Vagina (tissue), 2 donors: ENCODE measurements around the gene NHSL2. TPM values are rescaled to one million over a fixed set of nuclear protein-coding genes. Genes with fewer than 3 reads are reported as not detected.

Source experiments
- DNase-seq, 2 donors: peaks; one replicate each; pipeline ENCODE4 v3.0.0-alpha.2; 2017; ENCODE audit errors: extremely low spot score in 2 of 2
- H3K27ac ChIP-seq: fragments of 200-600 bp; sonication (generic); one replicate; pipeline ENCODE4 v1.5.1; 2019
- H3K27me3 ChIP-seq: fragments of 200-600 bp; sonication (generic); one replicate; pipeline ENCODE4 v1.5.1; 2019
- H3K36me3 ChIP-seq, 2 donors: fragments of 200-600 bp; sonication (generic); one replicate each; pipeline ENCODE4 v1.5.1; 2017 to 2019
- H3K4me1 ChIP-seq: fragments of 200-600 bp; sonication (generic); one replicate; pipeline ENCODE4 v1.5.1; 2019
- H3K4me3 ChIP-seq, 2 donors: fragments of 200-600 bp; sonication (generic); 1 replicate in 1 of 2; 2 replicates in 1 of 2; pipeline ENCODE4 v1.5.1; 2016 to 2019
- H3K9me3 ChIP-seq: fragments of 200-600 bp; sonication (generic); one replicate; pipeline ENCODE4 v1.5.1; 2019
- CTCF ChIP-seq, 3 experiments: fragments of 450-650 bp in 2 of 3; fragments of 200-600 bp in 1 of 3; sonication (generic) in 1 of 3; IDR thresholded peaks; one replicate each; pipeline ENCODE4 v1.5.1; 2017 to 2019; ENCODE audit warnings: antibody characterized with exemption in 3 of 3, mild to moderate bottlenecking in 2 of 3, moderate library complexity in 2 of 3
- POLR2A ChIP-seq, 2 donors: fragments of 450-650 bp; IDR thresholded peaks; one replicate each; pipeline ENCODE4 v1.6.1; 2017; ENCODE audit warnings: antibody characterized with exemption in 2 of 2, mild to moderate bottlenecking in 2 of 2, moderate library complexity in 2 of 2
- POLR2AphosphoS5 ChIP-seq, 2 donors: sonication (generic); formaldehyde crosslinking; IDR thresholded peaks; one replicate each; pipeline ENCODE4 v1.9.0; 2017; ENCODE audit warnings: antibody characterized with exemption in 2 of 2, mild to moderate bottlenecking in 2 of 2, low read depth in 1 of 2; ENCODE audit not compliant: insufficient read depth in 1 of 2
- intact Hi-C: fragments of 100-400 bp; cut with DNase I; formaldehyde crosslinking; loops from one replicate; pipeline ENCODE4 v1.15.1; 2023
- total RNA-seq: library from RNA; depleted of rRNA; stranded (reverse); fragments of >200 nt; gene quantifications from one replicate; pipeline ENCODE4 v1.2.3, GENCODE V29; 2016

NHSL2 gene
- total RNA-seq, 1 donor from 2014 or later: 12.3 TPM

GRCh38 chrX:72130762-72131250 is 220.2 kb downstream of the NHSL2 start:
- H3K27ac ChIP-seq: peak overlapping the region; percentile 57

GRCh38 chrX:72131317-72132294 is 221.0 kb downstream of the NHSL2 start, which contains the start of gene RTL5:
TSS of gene RTL5 (minus strand) at chrX:72131915.
- Histone ChIP-seq H3K4me3 (peak within 1 kb of the TSS; percentile 49 to 50), H3K4me1 (no peaks in the 10 kb centered on the region), H3K9me3 (no peaks in the 10 kb centered on the region), H3K27me3 (no peaks in the 10 kb centered on the region), H3K36me3 (no peaks in the 10 kb centered on the region), H3K27ac (peak within 1 kb of the TSS; percentile 57)
- intact Hi-C loops: no loop called here
- TF ChIP-seq CTCF (IDR thresholded peaks at IDR 0.05): no peak
- TF ChIP-seq POLR2A (IDR thresholded peaks at IDR 0.05): no peak
- TF ChIP-seq POLR2AphosphoS5 (IDR thresholded peaks at IDR 0.05; ENCODE audit: insufficient read depth in 1 of 2, low read depth in 1 of 2): peak in 1 of 2 donors; percentile 72
- DNase-seq: peak in 1 of 2 donors; percentile 95

More at GRCh38 chrX:72130762-72131250, 220.2 kb downstream of the NHSL2 start:
- Histone ChIP-seq H3K27me3 (no peaks in the 10 kb centered on the region), H3K36me3 (no peaks in the 10 kb centered on the region), H3K4me3 (peak overlapping the region; percentile 49 to 50), H3K9me3 (no peaks in the 10 kb centered on the region), H3K4me1 (peaks cover 6% of the 10 kb centered on the region)
- intact Hi-C loops: no loop called here
- TF ChIP-seq POLR2A (IDR thresholded peaks at IDR 0.05) (no peak), CTCF (IDR thresholded peaks at IDR 0.05) (no peak), POLR2AphosphoS5 (IDR thresholded peaks at IDR 0.05; ENCODE audit: insufficient read depth in 1 of 2, low read depth in 1 of 2) (no peak)
- peak in 1 of 2 donors; percentile 79 for DNase-seq

GRCh38 chrX:72132456-72132855 is 221.8 kb downstream of the NHSL2 start:
- no peaks in the 10 kb centered on the region for H3K4me1 ChIP-seq
- no peaks in the 10 kb centered on the region for H3K9me3 ChIP-seq
- intact Hi-C loops: no loop called here
- no peak for TF ChIP-seq POLR2AphosphoS5 (IDR thresholded peaks at IDR 0.05; ENCODE audit: insufficient read depth in 1 of 2, low read depth in 1 of 2)
- no peak for TF ChIP-seq POLR2A (IDR thresholded peaks at IDR 0.05)
- TF ChIP-seq CTCF (IDR thresholded peaks at IDR 0.05): no peak
- no peaks in the 10 kb centered on the region for H3K36me3 ChIP-seq
- H3K27ac ChIP-seq: peak overlapping the region; percentile 57
- DNase-seq: no peak
- H3K27me3 ChIP-seq: no peaks in the 10 kb centered on the region
- H3K4me3 ChIP-seq: peak overlapping the region; percentile 49 to 50

- no peaks in the 10 kb centered on the region for H3K9me3 ChIP-seq
- no peak overlapping the region for H3K27ac ChIP-seq
- no peaks in the 10 kb centered on the region for H3K36me3 ChIP-seq
- TF ChIP-seq POLR2AphosphoS5 (IDR thresholded peaks at IDR 0.05; ENCODE audit: insufficient read depth in 1 of 2, low read depth in 1 of 2) (no peak), POLR2A (IDR thresholded peaks at IDR 0.05) (no peak), CTCF (IDR thresholded peaks at IDR 0.05) (no peak)
- no peaks in the 10 kb centered on the region for H3K27me3 ChIP-seq
- intact Hi-C loops: no loop called here
- no peak for DNase-seq
- H3K4me3 ChIP-seq: no peak overlapping the region
- H3K4me1 ChIP-seq: no peaks in the 10 kb centered on the region
These were observed 223.4 kb downstream of the NHSL2 start for GRCh38 chrX:72133851-72134546.
